ENCODE measurements around the gene CCNQ.

CCNQ gene

GRCh38 chrX:153578889-153579288 lies 20.1 kb downstream of the CCNQ start:
- TF ChIP-seq, protein P1, sequence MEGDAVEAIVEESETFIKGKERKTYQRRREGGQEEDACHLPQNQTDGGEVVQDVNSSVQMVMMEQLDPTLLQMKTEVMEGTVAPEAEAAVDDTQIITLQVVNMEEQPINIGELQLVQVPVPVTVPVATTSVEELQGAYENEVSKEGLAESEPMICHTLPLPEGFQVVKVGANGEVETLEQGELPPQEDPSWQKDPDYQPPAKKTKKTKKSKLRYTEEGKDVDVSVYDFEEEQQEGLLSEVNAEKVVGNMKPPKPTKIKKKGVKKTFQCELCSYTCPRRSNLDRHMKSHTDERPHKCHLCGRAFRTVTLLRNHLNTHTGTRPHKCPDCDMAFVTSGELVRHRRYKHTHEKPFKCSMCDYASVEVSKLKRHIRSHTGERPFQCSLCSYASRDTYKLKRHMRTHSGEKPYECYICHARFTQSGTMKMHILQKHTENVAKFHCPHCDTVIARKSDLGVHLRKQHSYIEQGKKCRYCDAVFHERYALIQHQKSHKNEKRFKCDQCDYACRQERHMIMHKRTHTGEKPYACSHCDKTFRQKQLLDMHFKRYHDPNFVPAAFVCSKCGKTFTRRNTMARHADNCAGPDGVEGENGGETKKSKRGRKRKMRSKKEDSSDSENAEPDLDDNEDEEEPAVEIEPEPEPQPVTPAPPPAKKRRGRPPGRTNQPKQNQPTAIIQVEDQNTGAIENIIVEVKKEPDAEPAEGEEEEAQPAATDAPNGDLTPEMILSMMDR (conservative IDR thresholded peaks at IDR 0.05) = no peak
- no peak overlapping the region for H3K27ac ChIP-seq

DNA sequence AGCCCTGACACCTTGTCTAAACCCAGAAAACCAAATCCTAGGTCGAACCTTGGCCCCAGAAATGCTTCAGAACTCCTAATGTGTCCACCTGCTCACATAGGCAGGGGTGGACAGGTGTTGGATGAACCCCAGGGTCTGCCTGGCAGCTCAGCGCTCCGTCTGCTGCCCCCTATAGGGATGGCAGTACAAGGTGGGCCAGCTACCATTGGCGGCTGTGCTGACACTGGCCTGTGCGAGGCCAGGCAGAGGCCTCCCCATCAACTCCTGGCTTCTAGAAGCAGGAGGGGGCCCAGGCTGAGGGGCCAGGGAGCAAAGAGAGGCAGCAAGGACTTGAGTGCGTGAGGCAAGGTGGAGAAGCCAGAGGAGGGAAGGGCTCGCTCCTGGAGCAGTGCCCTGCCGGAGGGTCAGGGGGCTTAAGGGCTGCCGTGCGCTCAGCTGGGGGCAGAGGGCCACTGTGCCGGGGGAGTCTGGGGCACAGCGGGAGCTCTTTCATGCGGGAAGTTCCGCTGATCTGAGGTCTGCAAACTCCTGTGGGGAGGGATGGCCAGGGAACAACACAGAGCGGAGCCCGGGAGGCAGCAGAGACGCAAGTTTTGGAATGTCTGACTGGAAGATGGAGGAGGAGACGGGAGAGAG lies 20.6 kb downstream of the CCNQ start:
- TF ChIP-seq, protein P1 (conservative IDR thresholded peaks at IDR 0.05) = no peak
- no peak overlapping the region for H3K27ac ChIP-seq

DNA sequence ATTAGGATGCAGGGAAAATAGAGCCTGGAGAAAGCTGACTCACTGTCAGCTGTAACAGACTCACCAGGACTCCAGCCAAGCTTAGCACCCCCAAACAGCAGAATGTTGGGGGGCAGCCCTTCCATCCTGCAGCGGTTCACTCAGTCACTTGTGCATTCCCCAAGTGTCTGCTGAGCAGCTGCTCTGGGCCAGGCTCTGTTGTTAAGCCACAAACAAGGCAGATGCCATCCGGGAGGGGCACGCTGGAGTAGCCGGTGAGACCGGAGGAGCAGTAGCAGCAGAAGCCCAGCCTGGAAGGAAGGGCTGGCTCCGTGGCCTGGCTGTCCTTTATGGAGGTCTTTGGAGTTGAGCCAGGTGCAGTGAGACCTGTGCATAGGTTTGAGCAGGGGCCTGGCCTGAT lies 22.0 kb downstream of the CCNQ start:
- TF ChIP-seq, protein P1 (conservative IDR thresholded peaks at IDR 0.05) = no peak
- H3K27ac ChIP-seq = no peak overlapping the region

GRCh38 chrX:153576239-153576870 lies 22.6 kb downstream of the CCNQ start:
- TF ChIP-seq, protein P1 (conservative IDR thresholded peaks at IDR 0.05) = no peak
- H3K27ac ChIP-seq = no peak overlapping the region

GRCh38 chrX:153573984-153574383 lies 25.0 kb downstream of the CCNQ start:
- no peak overlapping the region for H3K27ac ChIP-seq
- TF ChIP-seq, protein P1 (conservative IDR thresholded peaks at IDR 0.05) = no peak

- TF ChIP-seq, protein P1 (conservative IDR thresholded peaks at IDR 0.05) = no peak
- H3K27ac ChIP-seq = no peak overlapping the region
Measured at GRCh38 chrX:153572601-153573000, 26.3 kb downstream of the CCNQ start.

GRCh38 chrX:153571534-153571908 lies 27.4 kb downstream of the CCNQ start:
- no peak overlapping the region for H3K27ac ChIP-seq

More at GRCh38 chrX:153571534-153571908, 27.4 kb downstream of the CCNQ start:
- TF ChIP-seq, protein P1 (conservative IDR thresholded peaks at IDR 0.05) = no peak
